ENCODE measurements around the gene MAP3K5.
"Not testable (repeated sequence)": the region's sequence is repeated elsewhere in the genome, so short reads cannot be mapped to it uniquely, and the experiment has no call there.

The MAP3K5 gene

DNA sequence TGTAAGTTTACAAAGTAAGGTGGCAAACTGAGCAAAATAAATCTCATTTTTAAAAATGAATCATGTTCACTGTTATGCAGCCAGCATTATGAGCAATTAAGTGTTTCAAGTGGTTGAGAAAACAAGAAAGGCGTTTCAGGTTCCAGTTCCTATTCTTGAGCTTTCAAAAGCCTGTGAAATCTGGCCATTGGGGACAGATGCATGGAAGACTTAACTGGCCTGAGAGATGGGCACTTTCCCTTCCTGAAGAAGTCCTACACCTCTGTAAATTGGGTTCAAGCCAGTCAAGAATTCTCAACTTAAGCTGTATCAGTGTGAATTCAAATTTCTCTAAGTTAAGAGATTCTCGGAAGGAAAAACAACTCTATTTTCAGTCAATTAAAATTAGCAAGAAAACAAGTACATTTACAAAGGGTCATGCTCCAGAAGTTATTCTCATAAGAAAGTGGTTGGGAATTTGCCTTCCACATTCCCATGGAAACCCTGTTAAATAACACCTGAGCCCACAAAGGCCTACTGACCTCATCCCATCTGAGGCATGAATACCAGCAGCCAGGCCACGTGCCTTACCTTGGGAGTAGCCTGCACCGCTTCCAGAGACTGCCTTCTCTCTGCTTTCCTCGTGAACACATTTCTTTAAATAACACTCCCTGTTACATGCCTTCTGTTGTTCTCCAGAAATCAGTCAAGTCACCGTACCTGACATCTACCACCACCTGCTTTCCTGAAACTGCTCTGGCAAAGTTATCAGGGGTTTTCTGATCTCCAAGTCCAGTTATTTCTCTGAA, 19.4 kb downstream of the MAP3K5 start:
- FAIRE-seq: no peak

DNA sequence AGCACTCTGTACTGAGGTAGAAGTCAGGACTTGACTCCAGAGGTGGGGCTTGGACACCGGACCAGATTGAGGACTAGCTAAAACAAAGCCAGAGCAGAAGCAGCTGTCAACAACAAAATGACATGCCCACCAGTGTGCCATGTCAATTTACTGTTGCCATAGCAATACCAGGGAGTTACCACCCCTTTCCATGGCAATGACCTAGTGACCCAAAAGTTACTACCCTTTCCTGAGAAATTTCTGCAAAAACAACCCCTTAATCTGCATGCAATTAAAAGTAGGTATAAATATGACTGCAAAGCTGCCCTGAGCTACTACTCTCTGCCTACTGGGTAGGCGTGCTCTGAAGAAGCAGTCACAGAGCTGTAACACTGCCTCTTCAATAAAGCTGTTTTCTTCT, 21.0 kb downstream of the MAP3K5 start:
- no peak for FAIRE-seq

DNA sequence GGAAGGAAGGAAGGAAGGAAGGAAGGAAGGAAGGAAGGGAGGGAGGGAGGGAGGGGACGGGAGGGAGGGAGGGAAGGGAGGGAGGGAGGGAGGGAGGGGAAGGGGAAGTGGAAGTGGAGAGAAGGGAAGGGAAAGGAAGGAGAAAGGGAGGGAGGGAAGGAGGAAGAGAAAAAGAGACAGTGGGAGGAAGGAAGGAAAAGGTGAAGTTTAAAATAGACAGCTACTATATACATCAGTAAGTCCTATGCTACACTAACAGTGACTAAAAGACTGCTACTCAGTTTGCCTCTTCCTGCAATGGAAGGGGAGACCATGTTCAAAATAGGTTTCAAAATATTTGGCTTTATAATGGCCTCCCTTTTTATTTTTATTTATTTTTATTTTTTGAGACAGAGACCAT, 22.5 kb downstream of the MAP3K5 start:
- FAIRE-seq: no peak

DNA sequence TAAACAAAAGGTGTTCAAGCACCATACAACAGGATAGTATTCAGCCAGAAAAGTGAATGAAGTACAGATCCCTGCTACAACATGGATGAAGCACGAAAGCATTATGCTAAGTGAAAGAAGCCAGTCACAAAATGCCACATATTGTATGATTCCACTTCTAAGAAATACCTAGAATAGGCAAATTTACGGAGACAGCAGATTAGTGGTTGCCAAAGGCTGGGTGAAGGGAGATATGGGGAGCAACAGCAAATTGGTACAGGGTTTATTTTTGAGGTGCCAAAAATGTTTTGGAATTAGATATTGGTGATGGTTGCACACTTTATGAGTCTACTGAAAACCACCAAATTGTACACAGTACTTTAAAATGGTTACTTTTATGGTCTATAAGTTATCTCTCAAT, 23.2 kb downstream of the MAP3K5 start:
- no peak for FAIRE-seq

DNA sequence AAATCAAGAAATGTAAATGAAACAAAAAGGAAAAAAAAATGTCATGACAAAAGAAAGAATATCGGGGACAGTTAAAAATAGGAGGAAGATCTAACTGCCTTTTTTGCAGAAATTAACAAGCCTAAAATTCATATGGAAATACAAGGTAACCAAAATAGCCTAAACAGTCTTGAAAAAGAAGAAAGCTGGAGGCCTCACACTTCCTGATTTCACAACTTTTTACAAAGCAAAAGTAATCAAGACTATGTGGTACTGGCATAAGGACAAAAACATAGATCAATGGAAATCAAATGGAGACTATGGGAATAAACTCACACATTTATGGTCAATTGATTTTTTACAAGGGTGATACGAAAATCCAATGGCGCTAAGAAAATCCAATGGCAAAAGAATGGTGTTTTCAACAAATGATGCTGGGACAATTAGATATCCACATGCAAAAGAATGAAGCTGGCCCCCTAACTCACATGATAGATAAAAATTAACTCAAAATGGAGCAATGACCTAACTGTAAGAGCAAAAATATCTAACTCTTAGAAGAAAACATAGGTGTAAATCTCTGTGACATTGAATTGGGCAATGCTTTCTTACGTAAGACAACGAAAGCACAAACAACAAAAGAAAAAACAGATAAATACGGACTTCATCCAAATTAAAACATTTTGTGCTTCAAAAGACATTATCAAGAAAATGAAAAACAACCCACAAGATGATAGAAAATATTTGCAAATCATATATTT, 24.5 kb downstream of the MAP3K5 start:
- no peak for FAIRE-seq

DNA sequence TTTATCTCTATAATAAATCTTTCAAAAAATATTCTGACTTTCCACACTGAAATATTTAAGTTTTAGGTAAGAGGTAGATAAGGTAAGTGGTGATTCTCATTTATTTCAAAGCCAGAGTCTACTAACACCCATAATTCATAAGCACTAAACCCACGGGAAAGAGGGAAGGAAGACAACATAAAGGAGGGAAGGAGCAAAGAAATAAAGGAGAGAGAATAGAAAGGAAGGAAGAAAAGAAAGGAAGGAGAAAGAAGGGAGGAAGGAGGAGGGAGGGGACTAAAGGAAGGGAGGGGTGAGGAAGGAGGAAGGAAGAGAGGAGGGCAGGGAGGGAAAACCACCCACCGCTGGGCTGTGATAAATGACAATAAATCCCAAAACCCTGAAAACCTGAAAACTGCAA, 25.2 kb downstream of the MAP3K5 start:
- FAIRE-seq: no peak

DNA sequence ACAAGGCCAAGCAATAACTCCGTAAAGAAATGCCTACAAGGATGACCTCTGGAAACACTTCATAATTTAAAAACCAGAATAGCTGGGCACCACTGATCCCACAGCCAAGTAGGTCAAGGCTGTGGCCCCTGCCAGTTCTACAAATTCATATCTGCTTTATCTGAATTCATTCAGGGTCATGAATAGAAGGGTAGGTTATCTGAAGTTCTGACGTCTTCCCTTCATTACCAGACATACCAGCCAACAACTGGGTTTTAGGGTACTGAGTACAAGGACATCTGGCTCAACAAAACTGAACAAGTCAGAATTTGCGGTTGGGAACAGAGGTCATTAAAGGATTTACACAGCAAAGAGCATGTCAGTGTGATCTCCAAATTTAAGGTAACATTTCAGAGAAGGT, 26.0 kb downstream of the MAP3K5 start:
- no peak for FAIRE-seq

DNA sequence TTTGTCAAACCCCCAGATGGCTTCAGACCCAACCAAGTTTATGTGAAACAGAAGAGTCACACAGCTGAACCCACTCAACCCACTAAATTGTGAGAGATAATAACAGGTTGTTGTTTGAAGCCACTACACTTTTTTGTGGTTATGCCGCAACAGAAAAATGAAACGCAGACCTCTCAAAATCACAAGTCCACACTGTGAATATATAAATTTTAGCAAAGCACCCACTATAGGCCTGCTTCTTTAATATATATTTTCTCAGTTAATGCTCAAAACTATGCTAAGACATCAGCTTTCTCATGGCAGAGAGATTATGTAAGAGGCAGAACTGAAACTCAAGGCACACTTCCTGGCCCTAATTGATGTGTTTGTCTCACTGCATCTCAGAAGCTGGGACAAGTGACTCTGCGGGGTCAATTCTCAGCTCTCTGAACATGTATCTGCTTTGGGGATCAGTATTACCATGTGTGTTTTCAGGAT, 27.7 kb downstream of the MAP3K5 start:
- FAIRE-seq: no peak

DNA sequence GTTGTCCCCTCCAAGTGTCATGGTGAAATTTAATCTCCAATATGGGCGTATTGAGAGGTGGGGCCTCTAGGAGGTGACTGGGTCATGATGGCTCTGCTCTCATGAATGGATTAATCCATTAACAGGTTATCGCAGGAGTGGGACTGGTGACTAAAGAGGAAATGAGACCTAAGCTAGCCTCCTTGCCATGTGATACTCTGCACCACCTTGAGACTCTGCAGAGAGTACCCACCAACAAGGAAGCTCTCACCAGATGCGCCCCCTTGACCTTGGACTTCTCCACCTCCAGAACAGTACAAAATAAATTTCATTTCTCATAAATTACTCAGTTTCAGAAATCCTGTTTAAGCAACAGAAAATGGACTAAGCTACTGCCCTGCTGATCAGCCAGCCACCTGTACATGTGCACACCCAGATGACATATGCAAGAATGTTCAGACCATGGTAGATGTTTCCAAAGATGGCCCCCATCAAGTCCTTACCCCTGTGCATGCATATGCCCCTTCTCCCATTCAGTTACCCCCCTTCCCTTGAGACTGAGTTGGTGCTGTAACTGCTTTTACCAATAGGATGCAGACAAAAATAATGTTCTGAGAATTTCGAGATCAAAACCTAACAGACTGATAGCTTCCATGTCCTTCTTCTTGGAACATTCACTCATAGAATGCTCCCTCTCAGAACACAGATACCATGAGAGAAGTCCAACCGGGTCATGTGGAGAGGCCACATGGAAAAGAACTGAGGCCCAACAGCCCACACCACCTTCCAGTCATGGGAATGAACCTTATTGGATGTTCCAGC, 28.4 kb downstream of the MAP3K5 start:
- no peak for FAIRE-seq

DNA sequence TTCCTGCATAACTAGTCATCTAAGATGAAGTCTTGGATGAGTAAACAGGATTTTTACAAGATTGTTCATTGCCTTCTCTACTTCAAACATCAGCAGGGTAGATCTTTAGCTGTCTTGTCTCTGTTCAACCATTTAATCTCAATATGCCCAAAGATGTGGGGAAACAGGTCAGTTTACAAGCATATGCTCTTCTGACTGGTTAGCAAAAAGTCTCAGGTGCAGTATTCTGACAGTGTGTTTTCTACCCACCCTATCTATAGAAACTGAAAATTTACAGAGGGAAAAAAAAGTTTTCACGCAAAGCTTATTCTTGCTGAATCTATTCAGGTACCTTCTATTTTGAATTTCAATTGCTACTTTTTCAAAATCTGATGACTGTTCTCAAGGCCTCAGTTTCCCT, 29.0 kb downstream of the MAP3K5 start:
- no peak for FAIRE-seq

DNA sequence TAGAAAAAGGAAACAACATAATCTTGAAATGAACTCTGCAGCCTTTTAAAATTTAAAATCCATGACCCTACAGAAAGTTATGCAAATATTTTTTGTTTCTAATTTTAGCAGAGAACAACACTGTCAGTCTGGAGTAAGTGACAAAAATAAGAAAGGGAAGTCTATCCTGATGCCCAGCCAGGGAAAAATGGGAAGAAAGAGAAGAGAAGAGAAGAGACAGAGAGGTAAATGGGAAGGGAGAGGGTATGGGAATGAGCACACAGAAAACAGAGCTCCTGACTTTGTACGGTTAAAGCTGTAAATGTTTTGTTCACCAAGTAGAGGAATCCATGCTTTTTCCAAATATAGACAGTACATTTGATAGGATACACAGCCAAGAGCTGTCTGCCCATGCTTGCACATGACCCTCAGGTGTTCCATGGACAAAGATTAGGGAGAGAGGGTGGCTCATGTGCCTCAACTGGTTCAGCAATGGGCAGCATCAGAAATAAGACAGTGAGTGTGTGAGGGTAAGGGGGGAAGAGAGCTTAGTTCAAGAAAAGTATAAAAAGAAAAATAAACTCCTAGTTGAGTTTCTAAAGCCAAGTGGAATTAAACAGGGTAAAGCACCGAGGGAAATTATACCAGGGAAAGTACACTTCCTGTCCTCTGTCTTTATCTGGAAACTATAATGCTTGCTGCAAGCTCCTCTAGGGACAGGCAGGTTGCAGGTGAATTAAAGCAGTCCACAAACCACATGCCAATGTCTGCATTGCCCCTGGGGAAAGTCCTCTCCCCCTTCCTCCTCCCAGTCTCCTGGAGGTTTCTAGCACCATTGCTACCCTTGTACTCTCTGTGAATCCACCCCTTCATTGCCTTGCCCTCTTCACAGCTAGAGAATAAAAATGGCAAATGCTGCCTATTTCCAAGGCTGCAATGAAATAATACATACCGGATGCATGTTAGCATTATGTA, 30.0 kb downstream of the MAP3K5 start:
- no peak for FAIRE-seq

DNA sequence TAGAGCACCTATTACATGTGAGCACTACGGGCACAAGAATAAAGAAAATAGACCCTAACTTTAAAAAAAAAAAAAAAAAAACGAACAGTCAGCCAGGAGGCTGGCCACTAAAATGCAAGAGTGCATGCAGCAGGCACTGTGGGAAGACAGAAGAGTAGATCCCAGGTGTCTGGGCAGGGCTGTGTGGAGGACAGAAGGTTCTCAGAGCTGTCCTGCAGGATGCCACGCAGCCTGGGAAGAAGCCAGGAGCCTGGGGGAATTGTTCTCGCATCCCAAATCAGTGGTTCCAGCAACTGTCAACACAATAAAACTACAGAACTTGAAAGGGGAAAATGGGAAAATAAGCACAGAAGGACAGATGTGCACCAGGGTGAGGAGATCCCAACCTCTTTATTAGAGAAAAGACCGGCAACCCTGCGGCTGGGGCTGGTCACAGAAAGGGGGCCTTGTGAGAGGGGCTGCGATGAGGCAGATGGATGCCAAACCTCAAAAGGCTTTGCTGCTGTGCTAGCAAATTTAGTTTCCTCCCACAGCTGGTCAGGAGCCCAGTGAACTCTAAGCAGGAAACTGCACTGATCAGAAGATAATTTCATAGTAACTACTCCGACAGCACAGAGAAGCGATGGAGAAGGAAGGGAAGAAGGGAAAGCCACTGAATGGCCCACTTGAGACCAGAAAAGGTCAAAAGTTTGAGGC, 30.9 kb downstream of the MAP3K5 start:
- FAIRE-seq: no peak

DNA sequence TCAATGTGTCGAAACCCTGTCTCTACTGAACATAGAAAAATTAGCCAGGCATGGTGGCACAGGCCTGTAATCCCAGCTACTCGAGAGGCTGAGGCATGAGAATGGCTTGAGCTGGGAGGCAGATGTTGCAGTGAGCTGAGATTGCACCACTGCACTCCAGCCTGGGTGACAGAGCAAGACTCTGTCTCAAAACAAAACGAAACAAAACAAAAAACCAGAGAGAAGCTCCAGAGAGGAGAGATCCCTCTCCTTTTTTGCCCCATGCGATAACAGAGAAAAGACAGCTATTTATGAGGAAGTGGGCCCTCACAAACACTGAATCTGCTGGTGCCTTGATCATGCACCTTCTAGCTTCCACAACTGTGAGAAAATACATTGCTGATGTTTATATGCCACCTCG, 31.5 kb downstream of the MAP3K5 start:
- not testable (repeated sequence) for FAIRE-seq

DNA sequence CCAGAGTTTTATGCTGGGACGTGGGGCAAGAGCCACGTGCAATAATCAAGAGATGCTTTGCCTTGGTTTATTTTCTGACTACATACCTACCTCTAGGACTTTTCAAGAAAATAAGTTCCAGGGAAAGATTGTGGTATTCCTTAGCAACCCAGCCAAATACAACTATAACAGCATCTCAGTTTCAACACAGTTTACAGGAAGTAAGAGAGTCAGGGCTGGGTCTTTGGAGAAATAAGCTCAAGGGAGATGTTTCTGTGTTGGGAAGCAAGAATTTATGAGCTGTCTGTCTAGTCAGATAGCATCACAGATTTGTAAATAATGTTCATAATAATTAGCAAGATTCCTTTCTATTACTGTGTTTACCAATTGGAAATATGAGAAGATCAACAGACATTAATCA, 35.1 kb downstream of the MAP3K5 start:
- FAIRE-seq: no peak

DNA sequence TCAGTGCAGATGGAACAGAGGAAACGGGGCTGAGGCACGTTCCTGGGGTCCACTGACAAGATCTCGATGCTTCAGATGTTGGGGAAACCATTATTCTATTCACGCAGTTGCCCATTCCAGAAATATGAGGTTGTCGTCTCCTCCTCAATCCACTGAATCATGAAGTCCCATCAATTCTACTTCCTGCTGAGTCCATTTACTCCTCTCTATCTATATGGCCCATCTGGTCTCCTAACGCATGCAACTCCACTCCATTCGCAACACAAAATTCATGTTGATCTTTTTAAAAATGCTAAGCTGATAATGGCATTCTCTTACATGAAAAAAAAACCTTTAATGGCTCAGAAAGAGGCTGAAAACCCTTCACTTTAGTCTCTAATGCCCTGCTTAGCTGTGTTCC, 37.5 kb downstream of the MAP3K5 start:
- no peak for FAIRE-seq

DNA sequence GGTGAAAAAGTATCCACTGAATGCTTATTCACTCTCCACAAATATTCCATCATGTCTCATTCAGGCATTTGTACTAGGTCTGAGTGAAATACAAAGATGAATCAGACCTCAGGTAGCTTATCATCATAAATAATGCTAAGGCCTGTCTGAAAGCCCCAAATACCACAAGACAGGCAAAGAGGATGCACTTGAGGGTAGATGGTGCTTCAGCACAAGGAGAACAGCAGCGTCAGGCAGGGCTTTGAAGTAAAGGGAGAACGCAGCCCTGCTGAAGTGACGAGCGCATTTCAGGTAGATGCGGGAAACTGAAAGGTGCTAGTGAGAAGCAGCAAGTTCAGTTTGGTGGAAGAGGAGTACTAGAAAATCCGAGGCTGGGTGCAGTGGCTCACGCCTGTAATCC, 38.7 kb downstream of the MAP3K5 start:
- no peak for FAIRE-seq

DNA sequence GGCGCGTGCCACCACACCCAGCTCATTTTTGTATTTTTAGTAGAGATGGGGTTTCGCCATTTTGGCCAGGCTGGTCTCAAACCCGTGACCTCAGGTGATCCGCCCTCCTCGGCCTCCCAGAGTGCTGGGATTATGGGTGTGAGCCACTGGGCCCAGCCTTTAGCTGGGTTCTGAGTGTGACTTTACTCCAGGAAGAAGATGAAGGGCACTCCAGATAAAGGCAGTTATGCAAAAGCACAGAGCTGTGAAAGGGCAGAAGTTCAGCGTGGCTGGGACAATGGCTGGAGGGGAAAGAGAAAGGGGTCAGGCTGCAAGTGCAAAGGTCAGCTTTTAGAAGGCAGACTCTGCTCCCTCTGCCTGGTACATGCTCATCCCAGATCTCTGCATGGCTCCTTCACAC, 39.7 kb downstream of the MAP3K5 start:
- no peak for FAIRE-seq

DNA sequence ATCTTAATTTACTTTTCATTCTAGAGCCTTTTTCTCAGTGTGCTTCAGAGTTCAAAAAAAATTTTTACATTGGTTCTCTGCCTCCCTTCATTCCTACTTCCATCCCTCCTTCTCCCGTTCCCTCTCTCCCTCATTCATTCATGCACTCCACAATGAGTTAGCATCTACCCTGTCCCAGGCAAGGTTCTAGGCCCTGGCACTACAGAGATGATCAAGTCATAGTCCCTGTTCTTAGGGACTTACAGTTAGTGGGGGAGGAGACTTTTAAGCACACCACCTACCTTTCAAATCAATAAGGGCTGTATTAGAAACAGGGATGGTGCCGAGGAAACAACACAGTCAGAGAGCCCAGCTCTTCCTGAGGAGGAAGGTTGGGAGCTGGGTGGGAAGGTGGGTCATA, 40.3 kb downstream of the MAP3K5 start:
- FAIRE-seq: no peak

DNA sequence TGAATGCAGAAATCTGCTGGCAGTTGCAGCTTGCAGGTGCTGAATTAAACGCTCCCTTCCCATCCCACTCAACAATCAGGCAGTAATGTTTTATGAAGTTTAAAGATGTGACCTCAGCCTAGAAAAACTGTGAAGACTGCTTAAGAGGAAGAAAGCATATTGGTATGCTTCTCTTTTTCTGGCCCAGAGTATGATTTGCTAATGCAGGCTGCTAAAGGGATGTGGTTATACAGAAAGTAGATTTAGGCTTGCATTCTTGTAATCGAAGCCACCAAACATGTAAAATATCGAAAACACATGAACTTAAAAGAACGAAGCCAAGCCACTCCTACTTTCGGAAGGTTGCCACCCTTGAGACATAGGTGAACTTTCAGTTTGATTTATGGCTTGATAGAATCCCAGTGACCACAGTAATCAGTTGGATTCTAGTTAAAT, 40.7 kb downstream of the MAP3K5 start:
- FAIRE-seq: no peak

DNA sequence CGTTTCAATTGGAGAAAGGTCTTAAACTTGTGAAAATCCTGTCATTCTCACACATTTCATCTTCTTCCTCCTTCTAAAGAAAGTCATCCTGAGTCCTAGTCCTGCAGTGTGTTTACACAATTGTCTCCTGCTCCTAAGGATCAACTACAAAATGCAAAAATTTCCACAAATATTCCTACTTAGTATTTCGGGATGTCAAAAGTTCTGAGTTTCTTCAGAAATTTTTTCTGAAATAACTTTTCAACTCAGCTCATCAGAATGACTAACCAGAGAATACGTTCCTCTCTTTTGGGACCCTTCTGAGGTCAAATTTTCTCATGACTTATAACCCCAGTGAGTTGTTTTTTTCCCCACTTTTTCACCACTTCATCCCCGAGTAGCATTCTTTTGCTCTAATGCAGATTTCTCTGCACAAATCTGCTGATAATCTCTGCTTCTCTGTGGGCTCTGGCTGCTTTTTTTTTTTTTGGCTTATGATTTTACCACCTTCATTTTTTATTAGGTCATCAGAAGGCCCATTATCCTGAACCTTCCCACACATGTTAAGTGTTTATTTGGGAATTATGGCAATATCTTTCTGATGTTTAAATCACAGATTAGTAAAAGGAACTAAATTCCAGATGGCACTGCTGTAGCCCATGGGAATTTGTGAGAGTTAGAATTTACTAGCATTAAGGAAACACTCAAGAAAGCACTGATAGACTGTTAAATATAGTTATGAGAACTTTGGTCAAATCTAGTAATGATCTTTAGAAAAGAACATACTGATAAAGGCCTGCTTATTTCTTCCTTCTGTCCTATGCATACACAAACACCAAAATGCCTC, 41.4 kb downstream of the MAP3K5 start:
- FAIRE-seq: no peak

Measured in A204.1 (cell line).